Gastrocnemius medialis (tissue), 4 donors: ENCODE results near the gene RETREG2.

Source experiments
- POLR2A ChIP-seq, 2 donors: fragments of 450-650 bp; IDR thresholded peaks; one replicate each; pipeline ENCODE4 v1.6.1; 2017; ENCODE audit warnings: antibody characterized with exemption in 2 of 2, mild to moderate bottlenecking in 2 of 2, moderate library complexity in 2 of 2
- TF ChIP-seq, protein P1 (sequence below), 5 experiments: fragments of 450-650 bp in 3 of 5; fragments of 200-600 bp in 2 of 5; sonication (generic) in 2 of 5; IDR thresholded peaks in 4 of 5; conservative IDR thresholded peaks in 1 of 5; 1 replicate in 4 of 5; 2 replicates in 1 of 5; pipeline ENCODE4 v1.5.1; 2016 to 2019; ENCODE audit warnings: antibody characterized with exemption in 5 of 5, mild to moderate bottlenecking in 3 of 5, moderate library complexity in 3 of 5

DNA sequence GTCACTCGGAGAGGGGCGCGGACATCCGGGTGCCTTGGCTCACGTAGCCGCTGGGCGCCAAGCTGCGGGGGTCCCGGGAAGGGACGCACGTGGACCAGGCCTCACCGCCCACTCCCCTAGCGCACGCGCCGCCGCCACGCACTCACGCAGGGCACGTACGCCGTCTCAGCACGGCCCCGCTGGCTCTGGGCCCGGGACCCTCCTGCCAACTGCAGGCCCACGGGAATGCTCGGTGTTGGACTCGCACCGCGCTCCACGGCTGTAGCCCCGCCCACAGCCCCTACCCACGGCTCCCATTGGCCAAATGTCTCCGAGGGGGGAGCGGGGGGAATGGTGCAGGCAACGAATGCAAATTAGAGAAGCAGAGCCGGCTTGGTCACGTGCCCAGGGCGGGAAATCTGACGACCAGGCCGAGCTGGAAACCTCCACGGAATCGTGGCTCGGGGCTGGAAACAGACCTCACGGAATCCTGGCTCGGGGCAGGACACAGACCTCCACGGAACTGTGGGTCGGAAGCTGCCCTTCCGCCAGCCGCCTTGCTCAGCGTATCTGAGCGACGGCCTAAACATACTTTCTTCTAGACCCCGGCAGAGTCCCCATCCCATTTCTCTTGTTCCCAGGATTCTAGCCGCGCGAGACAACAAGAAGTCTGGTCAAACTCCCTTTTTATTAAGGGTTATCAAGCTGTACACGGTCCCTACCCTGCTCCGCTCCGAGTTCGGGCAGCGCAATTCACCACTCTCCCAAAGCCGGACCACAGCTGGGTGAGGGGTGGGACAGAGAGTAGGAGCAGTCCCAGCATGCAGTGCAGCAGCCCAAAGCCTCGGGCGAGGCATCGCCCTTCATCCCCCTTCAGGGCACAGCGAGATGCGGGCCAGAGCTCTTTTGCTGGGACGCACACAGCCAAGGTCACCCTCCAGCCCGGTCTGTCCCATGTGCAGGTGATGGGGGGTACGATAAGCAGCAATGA is 40.9 kb downstream of the RETREG2 start, which contains the start of gene ABCB6:
- TF ChIP-seq POLR2A (IDR thresholded peaks at IDR 0.05): peak; percentile 54 to 78
- TF ChIP-seq, protein P1, sequence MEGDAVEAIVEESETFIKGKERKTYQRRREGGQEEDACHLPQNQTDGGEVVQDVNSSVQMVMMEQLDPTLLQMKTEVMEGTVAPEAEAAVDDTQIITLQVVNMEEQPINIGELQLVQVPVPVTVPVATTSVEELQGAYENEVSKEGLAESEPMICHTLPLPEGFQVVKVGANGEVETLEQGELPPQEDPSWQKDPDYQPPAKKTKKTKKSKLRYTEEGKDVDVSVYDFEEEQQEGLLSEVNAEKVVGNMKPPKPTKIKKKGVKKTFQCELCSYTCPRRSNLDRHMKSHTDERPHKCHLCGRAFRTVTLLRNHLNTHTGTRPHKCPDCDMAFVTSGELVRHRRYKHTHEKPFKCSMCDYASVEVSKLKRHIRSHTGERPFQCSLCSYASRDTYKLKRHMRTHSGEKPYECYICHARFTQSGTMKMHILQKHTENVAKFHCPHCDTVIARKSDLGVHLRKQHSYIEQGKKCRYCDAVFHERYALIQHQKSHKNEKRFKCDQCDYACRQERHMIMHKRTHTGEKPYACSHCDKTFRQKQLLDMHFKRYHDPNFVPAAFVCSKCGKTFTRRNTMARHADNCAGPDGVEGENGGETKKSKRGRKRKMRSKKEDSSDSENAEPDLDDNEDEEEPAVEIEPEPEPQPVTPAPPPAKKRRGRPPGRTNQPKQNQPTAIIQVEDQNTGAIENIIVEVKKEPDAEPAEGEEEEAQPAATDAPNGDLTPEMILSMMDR (IDR thresholded peaks at IDR 0.05 in 4 of 5, conservative IDR thresholded peaks at IDR 0.05 in 1 of 5): no peak
